Body of pancreas (tissue), 4 donors: ENCODE measurements around the gene MPHOSPH6.

Experiments used
- CTCF ChIP-seq, 7 experiments: fragments of 450-650 bp in 4 of 7; fragments of 200-600 bp in 3 of 7; sonication (generic) in 3 of 7; IDR thresholded peaks; one replicate each; pipeline ENCODE4 v1.5.1; 2016 to 2019; ENCODE audit warnings: antibody characterized with exemption in 7 of 7
- POLR2A ChIP-seq, 3 donors: fragments of 450-650 bp; IDR thresholded peaks; one replicate each; pipeline ENCODE4 v1.6.1; 2016; ENCODE audit warnings: antibody characterized with exemption in 3 of 3, mild to moderate bottlenecking in 2 of 3

GRCh38 chr16:82149536-82149935 lies 20.5 kb downstream of the MPHOSPH6 start:
- TF ChIP-seq POLR2A (IDR thresholded peaks at IDR 0.05) (no peak), CTCF (IDR thresholded peaks at IDR 0.05) (no peak)
